Breast epithelium (tissue), 3 donors: ENCODE results near the gene CEP112.

Source experiments
- POLR2A ChIP-seq: fragments of 450-650 bp; IDR thresholded peaks from one replicate; pipeline ENCODE4 v1.6.1; 2016; ENCODE audit warnings: antibody characterized with exemption, mild to moderate bottlenecking, moderate library complexity
- TF ChIP-seq, protein P1 (sequence below), 3 donors: fragments of 450-650 bp; IDR thresholded peaks; one replicate each; pipeline ENCODE4 v1.5.1; 2016 to 2017; ENCODE audit warnings: antibody characterized with exemption in 3 of 3, mild to moderate bottlenecking in 3 of 3, moderate library complexity in 3 of 3

DNA sequence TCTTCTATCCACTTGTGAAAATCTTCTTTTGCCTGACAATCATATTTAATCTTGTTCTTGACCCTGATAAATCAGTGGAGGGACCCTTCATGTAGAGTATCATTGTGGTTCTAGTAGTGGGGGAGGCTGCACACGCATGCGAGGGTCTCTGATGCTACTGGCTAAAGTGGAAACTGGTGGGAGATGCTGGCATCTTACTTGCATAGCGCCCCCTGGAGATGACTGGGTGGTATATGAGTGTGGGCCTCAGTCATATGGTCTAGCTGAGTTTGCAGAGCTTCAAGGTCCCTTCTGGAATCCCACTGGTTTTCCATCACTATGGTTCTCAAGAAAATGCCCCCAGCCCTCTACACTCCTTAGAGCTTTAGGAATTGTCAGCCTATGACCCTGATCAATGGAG, 394.1 kb downstream of the CEP112 start:
- TF ChIP-seq, protein P1, sequence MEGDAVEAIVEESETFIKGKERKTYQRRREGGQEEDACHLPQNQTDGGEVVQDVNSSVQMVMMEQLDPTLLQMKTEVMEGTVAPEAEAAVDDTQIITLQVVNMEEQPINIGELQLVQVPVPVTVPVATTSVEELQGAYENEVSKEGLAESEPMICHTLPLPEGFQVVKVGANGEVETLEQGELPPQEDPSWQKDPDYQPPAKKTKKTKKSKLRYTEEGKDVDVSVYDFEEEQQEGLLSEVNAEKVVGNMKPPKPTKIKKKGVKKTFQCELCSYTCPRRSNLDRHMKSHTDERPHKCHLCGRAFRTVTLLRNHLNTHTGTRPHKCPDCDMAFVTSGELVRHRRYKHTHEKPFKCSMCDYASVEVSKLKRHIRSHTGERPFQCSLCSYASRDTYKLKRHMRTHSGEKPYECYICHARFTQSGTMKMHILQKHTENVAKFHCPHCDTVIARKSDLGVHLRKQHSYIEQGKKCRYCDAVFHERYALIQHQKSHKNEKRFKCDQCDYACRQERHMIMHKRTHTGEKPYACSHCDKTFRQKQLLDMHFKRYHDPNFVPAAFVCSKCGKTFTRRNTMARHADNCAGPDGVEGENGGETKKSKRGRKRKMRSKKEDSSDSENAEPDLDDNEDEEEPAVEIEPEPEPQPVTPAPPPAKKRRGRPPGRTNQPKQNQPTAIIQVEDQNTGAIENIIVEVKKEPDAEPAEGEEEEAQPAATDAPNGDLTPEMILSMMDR (IDR thresholded peaks at IDR 0.05) = no peak
- TF ChIP-seq POLR2A = no peak
